Mammary epithelial cell (primary cell): ENCODE results near the gene ELMO1.

Experiments
- EZH2 ChIP-seq: IDR thresholded peaks from 2 replicates; pipeline ENCODE4 v1.6.1; 2012; ENCODE audit warnings: low read length, inconsistent platforms, borderline replicate concordance
- TF ChIP-seq, protein P1 (sequence below), 2 donors: IDR thresholded peaks in 1 of 2; conservative IDR thresholded peaks in 1 of 2; 2 replicates each; pipeline ENCODE4 v1.5.1; 2011 to 2012; ENCODE audit warnings: inconsistent platforms in 2 of 2, low read length in 2 of 2, mild to moderate bottlenecking in 2 of 2, control low read depth in 1 of 2, low read depth in 1 of 2; ENCODE audit not compliant: insufficient read depth in 1 of 2; ENCODE audit errors: extremely low read depth in 1 of 2

DNA sequence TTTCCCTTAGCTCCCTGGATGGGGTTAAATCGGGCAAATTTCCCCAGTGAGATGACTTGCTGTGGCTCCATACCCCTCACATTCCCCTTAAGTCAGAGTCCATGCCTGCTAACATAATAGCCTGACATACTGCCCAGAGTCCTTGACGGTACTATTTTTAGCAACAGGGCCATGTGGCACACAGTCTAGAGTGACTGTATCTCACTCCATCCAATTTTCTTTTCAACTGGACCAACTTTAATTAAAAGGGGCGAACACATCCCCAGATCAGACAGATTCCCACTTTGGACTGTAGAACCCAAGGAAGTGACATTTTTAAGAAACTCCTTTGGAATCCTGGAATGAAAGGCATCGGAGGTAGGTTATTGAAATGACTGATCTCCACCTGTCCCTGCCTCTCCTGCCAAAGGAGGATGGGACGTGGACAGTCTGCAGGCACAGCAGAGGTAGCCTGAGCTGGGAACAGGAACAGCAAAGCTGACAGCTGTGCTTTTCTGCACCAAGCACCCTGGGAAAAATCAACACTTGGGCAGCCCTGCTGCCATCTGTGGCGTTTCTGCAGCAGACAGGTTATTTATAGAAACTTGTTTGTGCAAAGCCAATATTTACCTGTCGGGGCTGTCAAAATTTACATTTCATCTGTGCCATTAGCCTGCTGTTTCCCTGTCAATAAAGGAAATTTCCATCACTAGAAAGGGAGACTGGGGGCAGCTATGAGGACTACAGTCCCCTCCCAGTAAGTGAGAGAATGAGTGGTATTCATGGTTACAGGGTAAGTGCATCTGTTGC lies 502.9 kb downstream of the ELMO1 start:
- TF ChIP-seq, protein P1, sequence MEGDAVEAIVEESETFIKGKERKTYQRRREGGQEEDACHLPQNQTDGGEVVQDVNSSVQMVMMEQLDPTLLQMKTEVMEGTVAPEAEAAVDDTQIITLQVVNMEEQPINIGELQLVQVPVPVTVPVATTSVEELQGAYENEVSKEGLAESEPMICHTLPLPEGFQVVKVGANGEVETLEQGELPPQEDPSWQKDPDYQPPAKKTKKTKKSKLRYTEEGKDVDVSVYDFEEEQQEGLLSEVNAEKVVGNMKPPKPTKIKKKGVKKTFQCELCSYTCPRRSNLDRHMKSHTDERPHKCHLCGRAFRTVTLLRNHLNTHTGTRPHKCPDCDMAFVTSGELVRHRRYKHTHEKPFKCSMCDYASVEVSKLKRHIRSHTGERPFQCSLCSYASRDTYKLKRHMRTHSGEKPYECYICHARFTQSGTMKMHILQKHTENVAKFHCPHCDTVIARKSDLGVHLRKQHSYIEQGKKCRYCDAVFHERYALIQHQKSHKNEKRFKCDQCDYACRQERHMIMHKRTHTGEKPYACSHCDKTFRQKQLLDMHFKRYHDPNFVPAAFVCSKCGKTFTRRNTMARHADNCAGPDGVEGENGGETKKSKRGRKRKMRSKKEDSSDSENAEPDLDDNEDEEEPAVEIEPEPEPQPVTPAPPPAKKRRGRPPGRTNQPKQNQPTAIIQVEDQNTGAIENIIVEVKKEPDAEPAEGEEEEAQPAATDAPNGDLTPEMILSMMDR (conservative IDR thresholded peaks at IDR 0.05 in 1 of 2, IDR thresholded peaks at IDR 0.05 in 1 of 2; ENCODE audit: extremely low read depth in 1 of 2, insufficient read depth in 1 of 2, low read depth in 1 of 2, low read length in 2 of 2), result no peak
- no peak for TF ChIP-seq EZH2
